GM12891 (cell line): ENCODE results near the gene EDAR.

Experiments used
- PAX5 ChIP-seq: IDR thresholded peaks from 2 replicates; pipeline ENCODE4 v1.6.1; 2011; ENCODE audit warnings: low read length, moderate library complexity, mild to moderate bottlenecking; ENCODE audit not compliant: insufficient read depth, severe bottlenecking
- POLR2A ChIP-seq: IDR thresholded peaks from 2 replicates; pipeline ENCODE4 v1.6.1; 2011; ENCODE audit warnings: low read depth, low read length, control low read depth
- POLR2AphosphoS5 ChIP-seq: IDR thresholded peaks from 2 replicates; pipeline ENCODE4 v1.6.1; 2011; ENCODE audit warnings: low read depth, low read length, control low read depth
- POU2F2 ChIP-seq: IDR thresholded peaks from 2 replicates; pipeline ENCODE4 v1.6.1; 2011; ENCODE audit warnings: low read depth, mild to moderate bottlenecking, control low read depth, low read length, moderate library complexity
- SPI1 ChIP-seq: IDR thresholded peaks from 2 replicates; pipeline ENCODE4 v1.6.1; 2011; ENCODE audit warnings: low read depth, low read length, control low read depth
- TAF1 ChIP-seq: IDR thresholded peaks from 2 replicates; pipeline ENCODE4 v1.6.1; 2011; ENCODE audit warnings: low read depth, low read length, control low read depth

DNA sequence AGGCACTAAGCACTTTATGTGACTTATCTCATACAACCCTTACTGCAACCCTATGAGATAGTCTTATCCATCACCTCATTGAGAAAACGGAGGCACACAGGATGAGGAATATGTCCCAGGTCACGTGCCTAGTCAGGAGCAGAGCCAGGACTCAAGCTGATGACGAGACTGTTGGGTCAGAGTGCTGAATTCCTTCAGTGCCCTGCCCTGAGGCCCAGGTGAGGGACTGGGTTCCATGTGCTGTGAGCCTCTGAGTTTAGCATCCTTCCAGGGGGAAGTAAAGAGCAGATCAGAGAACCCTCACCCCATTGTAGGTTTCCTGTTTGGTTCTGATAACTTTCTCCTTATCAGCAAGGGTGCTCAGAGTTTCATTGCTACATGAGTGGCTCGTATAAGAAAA lies 11.7 kb upstream of the EDAR start:
- TF ChIP-seq POLR2A (no peak), SPI1 (no peak), POLR2AphosphoS5 (no peak), TAF1 (no peak), POU2F2 (no peak), PAX5 (no peak)
